Ureter (tissue), 1 donor: ENCODE data around the gene ALAD. TPM values are rescaled to one million over a fixed set of nuclear protein-coding genes. Genes with fewer than 3 reads are reported as not detected.
A peak's percentile ranks its signal among the peaks of the same experiment; 100 is the strongest.
"Not testable (repeated sequence)": the region's sequence is repeated elsewhere in the genome, so short reads cannot be mapped to it uniquely, and the experiment has no call there.

Experiments used
- DNase-seq: peaks from one replicate; pipeline ENCODE4 v3.0.0-alpha.2; 2020; ENCODE audit warnings: low spot score
- total RNA-seq: library from RNA; stranded (reverse); gene quantifications from one replicate; pipeline ENCODE4 v1.2.4, GENCODE V29; 2023
- donor health status: DM: yes; HTN: yes; CAD: no.

Gene ALAD
- total RNA-seq, 1 donor from 2014 or later = 45.4 TPM

GRCh38 chr9:113398796-113399195 is 2.3 kb downstream of the ALAD start:
- no peak for DNase-seq

GRCh38 chr9:113397203-113397631 is 3.9 kb downstream of the ALAD start:
- no peak for DNase-seq

GRCh38 chr9:113395000-113395861 is 5.9 kb downstream of the ALAD start:
- no peak for DNase-seq

- DNase-seq = no peak
Observed at GRCh38 chr9:113393281-113393680, 7.8 kb downstream of the ALAD start.

- DNase-seq = no peak
Observed at GRCh38 chr9:113391917-113392316, 9.2 kb downstream of the ALAD start.

- no peak for DNase-seq
Observed at GRCh38 chr9:113390192-113390960, 10.7 kb downstream of the ALAD start.

- DNase-seq = no peak
Observed at GRCh38 chr9:113389451-113389850, 11.6 kb downstream of the ALAD start.

GRCh38 chr9:113388833-113389232 is 12.3 kb downstream of the ALAD start:
- no peak for DNase-seq

GRCh38 chr9:113387560-113388230 is 13.4 kb downstream of the ALAD start:
- no peak for DNase-seq

GRCh38 chr9:113386571-113387393 is 14.3 kb downstream of the ALAD start:
- no peak for DNase-seq

GRCh38 chr9:113381909-113382411 is 19.1 kb downstream of the ALAD start:
- DNase-seq = peak; percentile 78

GRCh38 chr9:113381441-113381840 is 19.6 kb downstream of the ALAD start:
- not testable (repeated sequence) for DNase-seq

- DNase-seq = no peak
Observed at GRCh38 chr9:113380869-113381378, 20.2 kb downstream of the ALAD start.

GRCh38 chr9:113379829-113380210 is 21.3 kb downstream of the ALAD start:
- DNase-seq = not testable (repeated sequence)

- not testable (repeated sequence) for DNase-seq
Observed at GRCh38 chr9:113379094-113379828, 21.8 kb downstream of the ALAD start.

GRCh38 chr9:113376634-113377567 is 24.2 kb downstream of the ALAD start, which contains the start of gene HDHD3:
TSS of gene HDHD3 (minus strand) at chr9:113376986. CDS start at chr9:113374354, 2,632 bp downstream.
- DNase-seq = peak; percentile 89

- DNase-seq = no peak
Observed at GRCh38 chr9:113375057-113376023, 25.7 kb downstream of the ALAD start.
